Breast epithelium (tissue), 4 donors: ENCODE data around the gene CEP120. TPM values are rescaled to one million over a fixed set of nuclear protein-coding genes. Genes with fewer than 3 reads are reported as not detected.
"Not testable (repeated sequence)": the region's sequence is repeated elsewhere in the genome, so short reads cannot be mapped to it uniquely, and the experiment has no call there.

ENCODE experiments used
- DNase-seq, 2 donors: peaks; one replicate each; pipeline ENCODE4 v3.0.0-alpha.2; 2019; ENCODE audit warnings: low spot score in 2 of 2
- H3K27ac ChIP-seq, 2 donors: fragments of 200-600 bp; sonication (generic) in 1 of 2; one replicate each; pipeline ENCODE4 v1.5.1; 2016 to 2019; ENCODE audit warnings: mild to moderate bottlenecking in 1 of 2
- H3K27me3 ChIP-seq, 2 donors: fragments of 200-600 bp; sonication (generic) in 1 of 2; one replicate each; pipeline versions ENCODE4 v1.5.1 to v1.6.0; 2017 to 2019; ENCODE audit warnings: control low read depth in 1 of 2, mild to moderate bottlenecking in 1 of 2
- H3K36me3 ChIP-seq: fragments of 200-600 bp; one replicate; pipeline ENCODE4 v1.5.1; 2019
- H3K4me1 ChIP-seq, 2 donors: fragments of 200-600 bp; sonication (generic); one replicate each; pipeline ENCODE4 v1.5.1; 2016 to 2019; ENCODE audit warnings: control low read depth in 1 of 2
- H3K4me3 ChIP-seq, 3 donors: fragments of 200-600 bp; sonication (generic); 1 replicate in 2 of 3; 2 replicates in 1 of 3; pipeline ENCODE4 v1.5.1; 2016 to 2019; ENCODE audit warnings: mild to moderate bottlenecking in 3 of 3, moderate library complexity in 2 of 3
- H3K9me3 ChIP-seq, 2 donors: fragments of 200-600 bp; sonication (generic) in 1 of 2; one replicate each; pipeline ENCODE4 v1.5.1; 2016 to 2019; ENCODE audit warnings: control low read depth in 1 of 2
- CTCF ChIP-seq, 3 donors: fragments of 450-650 bp; IDR thresholded peaks; one replicate each; pipeline ENCODE4 v1.5.1; 2016 to 2017; ENCODE audit warnings: antibody characterized with exemption in 3 of 3, mild to moderate bottlenecking in 3 of 3, moderate library complexity in 3 of 3
- POLR2A ChIP-seq: fragments of 450-650 bp; IDR thresholded peaks from one replicate; pipeline ENCODE4 v1.6.1; 2016; ENCODE audit warnings: antibody characterized with exemption, mild to moderate bottlenecking, moderate library complexity
- POLR2AphosphoS5 ChIP-seq, 3 donors: sonication (generic); formaldehyde crosslinking; IDR thresholded peaks; one replicate each; pipeline ENCODE4 v1.6.1; 2017; ENCODE audit warnings: antibody characterized with exemption in 3 of 3
- intact Hi-C: fragments of 100-400 bp; cut with DNase I; formaldehyde crosslinking; loops from one replicate; pipeline ENCODE4 v1.15.1; 2023; ENCODE audit warnings: low total_unique reads
- total RNA-seq, 3 donors: library from RNA; depleted of rRNA; stranded (reverse); fragments of >200 nt; gene quantifications; one replicate each; pipeline ENCODE4 v1.1.0, GENCODE V29; 2016

CEP120 gene
- total RNA-seq, 3 donors from 2014 or later, result 18.7 to 30.7 (median 23.3) TPM

GRCh38 chr5:123401320-123401719 lies 21.9 kb downstream of the CEP120 start:
- no peak for TF ChIP-seq POLR2AphosphoS5 (IDR thresholded peaks at IDR 0.05)
- no peak for TF ChIP-seq POLR2A
- TF ChIP-seq CTCF (IDR thresholded peaks at IDR 0.05), result no peak
- Histone ChIP-seq H3K36me3 (no peaks in the 10 kb centered on the region), H3K4me3 (no peak overlapping the region), H3K27ac (no peak overlapping the region), H3K27me3 (no peaks in the 10 kb centered on the region), H3K9me3 (no peaks in the 10 kb centered on the region), H3K4me1 (no peaks in the 10 kb centered on the region)
- intact Hi-C loops, result no loop called here
- DNase-seq, result no peak

GRCh38 chr5:123400870-123401291 lies 22.3 kb downstream of the CEP120 start:
- H3K4me1 ChIP-seq, intact Hi-C loops, H3K36me3 ChIP-seq, DNase-seq, H3K4me3 ChIP-seq, H3K9me3 ChIP-seq, H3K27me3 ChIP-seq, H3K27ac ChIP-seq: not testable (repeated sequence)

GRCh38 chr5:123398058-123398733 lies 25.0 kb downstream of the CEP120 start:
- intact Hi-C loops, result no loop called here
- TF ChIP-seq POLR2AphosphoS5 (IDR thresholded peaks at IDR 0.05) (no peak), CTCF (IDR thresholded peaks at IDR 0.05) (no peak), POLR2A (no peak)
- Histone ChIP-seq H3K4me3 (no peak overlapping the region), H3K4me1 (no peaks in the 10 kb centered on the region), H3K9me3 (no peaks in the 10 kb centered on the region), H3K27me3 (no peaks in the 10 kb centered on the region), H3K36me3 (no peaks in the 10 kb centered on the region), H3K27ac (no peak overlapping the region)
- no peak for DNase-seq

- no peaks in the 10 kb centered on the region for H3K36me3 ChIP-seq
- intact Hi-C loops, result no loop called here
- TF ChIP-seq POLR2AphosphoS5 (IDR thresholded peaks at IDR 0.05), result no peak
- TF ChIP-seq POLR2A, result no peak
- no peak for TF ChIP-seq CTCF (IDR thresholded peaks at IDR 0.05)
- no peak overlapping the region for H3K4me3 ChIP-seq
- no peak overlapping the region for H3K27ac ChIP-seq
- no peaks in the 10 kb centered on the region for H3K9me3 ChIP-seq
- DNase-seq, result no peak
- H3K27me3 ChIP-seq, result no peaks in the 10 kb centered on the region
- no peaks in the 10 kb centered on the region for H3K4me1 ChIP-seq
Measured at GRCh38 chr5:123397538-123397937, 25.7 kb downstream of the CEP120 start.

- H3K27me3 ChIP-seq, result no peaks in the 10 kb centered on the region
- TF ChIP-seq POLR2A (no peak), POLR2AphosphoS5 (IDR thresholded peaks at IDR 0.05) (no peak), CTCF (IDR thresholded peaks at IDR 0.05) (no peak)
- H3K27ac ChIP-seq, result no peak overlapping the region
- no peaks in the 10 kb centered on the region for H3K9me3 ChIP-seq
- no peaks in the 10 kb centered on the region for H3K4me1 ChIP-seq
- peaks cover 6% of the 10 kb centered on the region for H3K36me3 ChIP-seq
- intact Hi-C loops, result no loop called here
- no peak for DNase-seq
- H3K4me3 ChIP-seq, result no peak overlapping the region
Measured at GRCh38 chr5:123391009-123391408, 32.2 kb downstream of the CEP120 start.
